ENCODE results near the gene USP9X. TPM values are rescaled to one million over a fixed set of nuclear protein-coding genes. Genes with fewer than 3 reads are reported as not detected.

USP9X gene
- total and polyA plus RNA-seq, 2 of the 8 experiments (the other 6 are each of a cell fraction or from before 2014, with no cell fraction given), result 79.2 to 300 TPM

GRCh38 chrX:41076742-41077141 lies 8.5 kb upstream of the USP9X start:
- no peaks in the 10 kb centered on the region for H3K79me1 ChIP-seq (ENCODE audit: low read depth, low read length)
- no peak overlapping the region for H3K4me3 ChIP-seq (ENCODE audit: extremely low read depth in 1 of 4, insufficient read depth in 2 of 4, low read depth in 3 of 4, low read length in 4 of 4)
- H2BK120ac ChIP-seq (replicated peaks; ENCODE audit: low read depth, low read length), result no peak overlapping the region
- peak overlapping the region; percentile 90; the same call in 1 of the 2 replicates for H2AFZ ChIP-seq (ENCODE audit: low read length)
- ChIA-PET CTCF (ENCODE audit: partially characterized antibody) (no interaction called here), POLR2A (ENCODE audit: partially characterized antibody) (no interaction called here)
- H4K91ac ChIP-seq (replicated peaks; ENCODE audit: insufficient read length, low read length), result no peak overlapping the region
- TF ChIP-seq ATF3 (IDR thresholded peaks at IDR 0.05; ENCODE audit: insufficient read depth, low read depth, low read length) (no peak), CREB1 (IDR thresholded peaks at IDR 0.05) (no peak), FOSL1 (IDR thresholded peaks at IDR 0.05; ENCODE audit: insufficient read depth, low read depth, low read length) (no peak), SAP30 (IDR thresholded peaks at IDR 0.05; ENCODE audit: insufficient read depth, insufficient replicate concordance, low read length) (no peak), BACH1 (IDR thresholded peaks at IDR 0.05; ENCODE audit: low read length) (no peak), KDM5A (IDR thresholded peaks at IDR 0.05; ENCODE audit: low read length) (no peak), POLR2AphosphoS5 (IDR thresholded peaks at IDR 0.05; ENCODE audit: low read depth, low read length) (no peak), TCF12 (IDR thresholded peaks at IDR 0.05; ENCODE audit: low read depth, low read length) (no peak), NANOG (IDR thresholded peaks at IDR 0.05; ENCODE audit: insufficient read depth, low read depth, low read length, poor library complexity, severe bottlenecking) (no peak), EZH2 (IDR thresholded peaks at IDR 0.05; ENCODE audit: low read depth, low read length, severe bottlenecking) (no peak), JUND (IDR thresholded peaks at IDR 0.05; ENCODE audit: low read length) (no peak), BCL11A (IDR thresholded peaks at IDR 0.05; ENCODE audit: low read depth in 2 of 2, low read length in 2 of 2) (no peak), KDM1A (IDR thresholded peaks at IDR 0.05; ENCODE audit: borderline replicate concordance, low read length) (no peak), HDAC6 (IDR thresholded peaks at IDR 0.05; ENCODE audit: low read depth, low read length) (no peak)
- H3K14ac ChIP-seq (ENCODE audit: insufficient read length), result no peak overlapping the region
- no peak for FAIRE-seq
- no peak overlapping the region for H4K8ac ChIP-seq (ENCODE audit: extremely low read depth, insufficient read depth, low read length)
- H3K56ac ChIP-seq (replicated peaks; ENCODE audit: insufficient read length, low read depth, low read length), result no peak overlapping the region
- no peak overlapping the region for H3K23ac ChIP-seq (ENCODE audit: insufficient read length)
- no peaks in the 10 kb centered on the region for H3K36me3 ChIP-seq (ENCODE audit: control insufficient read depth in 2 of 4, insufficient read depth in 4 of 4, low read length in 3 of 4)
- 95% methylated on average over 15 of the region's 30 CpGs; no CpG with 5 or more reads in 1 of the 2 experiments for WGBS, 2 experiments (ENCODE audit: extremely low coverage in 1 of 2, insufficient coverage in 1 of 2, insufficient read length in 1 of 2, insufficient replicate concordance in 2 of 2, low coverage in 1 of 2, low lambda C conversion rate in 2 of 2, missing lambda C conversion rate in 1 of 2)
- no peak overlapping the region for H2AK5ac ChIP-seq (ENCODE audit: low read depth, low read length)
- H2BK12ac ChIP-seq (ENCODE audit: low read depth, low read length), result no peak overlapping the region
- H3K27ac ChIP-seq (ENCODE audit: low read depth, low read length), result no peak overlapping the region
- no peaks in the 10 kb centered on the region for H4K20me1 ChIP-seq (replicated peaks in 1 of 2; ENCODE audit: control insufficient read depth in 1 of 2, insufficient read depth in 2 of 2, low read length in 2 of 2)
- no peak overlapping the region for H3K4ac ChIP-seq (replicated peaks; ENCODE audit: insufficient read length, low read depth, low read length)
- no peak overlapping the region for H3K4me2 ChIP-seq (ENCODE audit: insufficient read depth in 1 of 2, low read depth in 2 of 2, low read length in 2 of 2)
- H3K9ac ChIP-seq (replicated peaks in 1 of 4; ENCODE audit: extremely low read depth in 1 of 4, low read depth in 3 of 4, low read length in 3 of 4), result no peak overlapping the region
- no peaks in the 10 kb centered on the region for H3K9me3 ChIP-seq (ENCODE audit: insufficient read depth in 2 of 2, low read depth in 1 of 2, low read length in 1 of 2)
- H3K4me1 ChIP-seq (replicated peaks in 1 of 4; ENCODE audit: control insufficient read depth in 3 of 4, insufficient read depth in 4 of 4, low read length in 3 of 4), result no peaks in the 10 kb centered on the region
- no peak overlapping the region for H2BK15ac ChIP-seq (ENCODE audit: low read length)
- H2BK20ac ChIP-seq (ENCODE audit: low read length), result no peak overlapping the region
- no peak overlapping the region for H4K5ac ChIP-seq (ENCODE audit: insufficient read length, low read depth, low read length)
- H3K18ac ChIP-seq (ENCODE audit: extremely low read depth, low read length), result no peak overlapping the region
- H2BK5ac ChIP-seq (ENCODE audit: low read depth, low read length), result no peak overlapping the region; the same call in 1 of the 2 replicates
- H3K23me2 ChIP-seq (ENCODE audit: low read depth, low read length), result no peaks in the 10 kb centered on the region
- no peaks in the 10 kb centered on the region for H3K79me2 ChIP-seq (ENCODE audit: control insufficient read depth in 1 of 2, insufficient read depth in 2 of 2, low read length in 2 of 2)
- H3K27me3 ChIP-seq (replicated peaks in 1 of 4; ENCODE audit: control insufficient read depth in 3 of 4, extremely low read depth in 1 of 4, insufficient read depth in 3 of 4, low read length in 3 of 4), result no peaks in the 10 kb centered on the region
- no peak for DNase-seq (ENCODE audit: low read depth in 1 of 2, low spot score in 2 of 2)

All from H1 (cell line).